Activated naive CD8-positive, alpha-beta T cell treated with anti-CD3 and anti-CD28 coated beads for 36 hours (primary cell): ENCODE results near the gene OCLN. TPM values are rescaled to one million over a fixed set of nuclear protein-coding genes. Genes with fewer than 3 reads are reported as not detected.
"Not testable (repeated sequence)": the region's sequence is repeated elsewhere in the genome, so short reads cannot be mapped to it uniquely, and the experiment has no call there.

Experiments
- DNase-seq: peaks from one replicate; pipeline ENCODE4 v3.0.0; 2021
- H3K27ac Mint-ChIP-seq: one replicate; pipeline ENCODE4 v1.8.0; 2022; ENCODE audit warnings: mild to moderate bottlenecking, moderate library complexity, mixed read lengths
- H3K27me3 Mint-ChIP-seq: one replicate; pipeline ENCODE4 v1.8.0; 2022; ENCODE audit warnings: mild to moderate bottlenecking, mixed read lengths
- H3K36me3 Mint-ChIP-seq: one replicate; pipeline ENCODE4 v1.8.0; 2021; ENCODE audit warnings: mild to moderate bottlenecking, mixed read lengths
- H3K4me1 Mint-ChIP-seq: one replicate; pipeline ENCODE4 v1.8.0; 2021; ENCODE audit warnings: mixed read lengths
- H3K4me3 Mint-ChIP-seq: one replicate; pipeline ENCODE4 v1.8.0; 2022; ENCODE audit warnings: mild to moderate bottlenecking, moderate library complexity, mixed read lengths
- H3K9me3 Mint-ChIP-seq: one replicate; pipeline ENCODE4 v1.8.0; 2022; ENCODE audit warnings: mixed read lengths
- total RNA-seq, 2 experiments: library from RNA; stranded (reverse); gene quantifications; one replicate each; pipeline ENCODE4 v1.2.3, GENCODE V29; 2021

Gene OCLN
- total RNA-seq, 2 experiments from 2014 or later: 0.40 to 0.43 TPM

DNA sequence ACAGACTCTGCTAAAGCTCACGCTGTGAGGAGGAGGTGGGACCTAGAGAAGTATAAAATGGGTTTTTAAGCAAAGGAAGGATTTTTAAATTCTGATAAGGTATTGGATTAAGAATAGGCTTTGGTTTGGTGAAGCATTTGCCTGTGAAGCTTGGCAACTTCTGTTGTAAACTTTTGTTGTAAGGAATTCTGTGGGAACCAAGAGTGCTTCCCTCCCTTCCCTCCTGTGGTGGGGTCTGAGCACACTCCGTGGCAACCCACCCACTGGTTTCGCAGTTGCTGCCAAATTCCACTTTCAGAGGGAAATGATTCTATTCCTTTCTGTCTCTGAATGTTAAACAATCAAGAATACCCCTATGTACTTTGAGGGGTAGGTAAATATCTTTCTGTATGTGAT, 38.8 kb downstream of the OCLN start:
- H3K27ac Mint-ChIP-seq: no peak overlapping the region
- H3K36me3 Mint-ChIP-seq: no peaks in the 10 kb centered on the region
- H3K27me3 Mint-ChIP-seq: peaks cover 14% of the 10 kb centered on the region
- no peaks in the 10 kb centered on the region for H3K4me1 Mint-ChIP-seq
- no peaks in the 10 kb centered on the region for H3K9me3 Mint-ChIP-seq
- no peak for DNase-seq
- H3K4me3 Mint-ChIP-seq: no peak overlapping the region

DNA sequence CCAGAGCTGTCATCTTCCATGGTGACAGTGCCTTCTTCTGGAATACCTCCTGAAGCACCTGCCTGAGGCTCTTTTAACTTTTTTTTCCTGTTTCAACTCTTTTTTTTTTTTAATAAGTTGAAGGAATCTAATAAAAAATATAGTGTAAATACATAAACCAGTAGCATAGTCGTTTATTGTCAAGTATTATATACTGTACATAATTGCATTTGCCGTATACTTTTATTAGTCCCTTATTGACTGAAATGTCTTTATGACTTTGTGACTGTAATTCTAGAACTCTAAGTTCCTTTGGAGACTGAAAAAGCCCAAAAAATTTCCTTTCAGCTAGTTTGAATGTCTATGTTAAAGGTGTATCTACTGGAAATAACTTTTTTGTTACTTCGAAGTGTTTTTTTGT, 45.3 kb downstream of the OCLN start:
- not testable (repeated sequence) for H3K4me3 Mint-ChIP-seq, H3K27me3 Mint-ChIP-seq, H3K36me3 Mint-ChIP-seq, H3K4me1 Mint-ChIP-seq, DNase-seq, H3K27ac Mint-ChIP-seq, H3K9me3 Mint-ChIP-seq

DNA sequence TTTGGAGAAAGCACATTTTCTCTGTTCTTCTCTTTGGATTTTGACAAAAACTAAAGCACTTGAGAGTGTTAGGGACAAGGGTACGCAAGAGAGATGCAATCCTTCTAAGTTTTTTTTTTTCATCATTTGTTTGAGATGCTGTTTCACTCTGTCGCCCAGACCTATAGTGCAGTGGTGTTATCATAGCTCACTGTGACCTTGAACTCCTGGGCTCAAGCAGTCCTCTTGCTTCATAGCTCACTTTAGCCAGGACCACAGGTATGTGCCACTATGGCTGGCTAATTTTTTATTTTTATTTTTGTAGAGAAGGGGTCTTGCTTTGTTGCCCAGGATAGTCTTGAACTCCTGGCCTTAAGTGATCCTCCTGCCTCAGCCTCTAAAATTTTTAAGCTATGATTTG, 46.1 kb downstream of the OCLN start:
- H3K4me1 Mint-ChIP-seq, H3K27me3 Mint-ChIP-seq, H3K36me3 Mint-ChIP-seq, DNase-seq, H3K9me3 Mint-ChIP-seq, H3K4me3 Mint-ChIP-seq, H3K27ac Mint-ChIP-seq: not testable (repeated sequence)

DNA sequence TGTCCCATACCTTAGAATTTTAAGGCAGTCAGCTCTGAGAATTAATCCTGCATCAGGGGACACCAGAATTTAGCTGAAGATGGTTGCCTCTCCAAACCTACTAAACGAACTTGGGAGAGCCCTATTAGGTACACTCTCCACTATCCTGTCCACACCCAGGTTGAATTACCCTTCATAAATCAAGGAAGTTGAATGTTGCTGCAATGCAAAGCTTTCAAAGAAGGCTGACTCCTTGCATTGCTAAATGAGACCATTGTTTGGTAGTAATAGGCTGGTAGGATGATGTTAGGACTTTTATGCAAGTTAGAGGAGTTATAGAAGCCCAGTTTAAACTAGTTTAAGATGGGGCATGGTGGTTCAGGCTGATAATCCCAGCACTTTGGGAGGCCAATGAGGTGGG, 48.8 kb downstream of the OCLN start:
- DNase-seq, H3K27ac Mint-ChIP-seq, H3K4me3 Mint-ChIP-seq, H3K4me1 Mint-ChIP-seq, H3K36me3 Mint-ChIP-seq, H3K27me3 Mint-ChIP-seq, H3K9me3 Mint-ChIP-seq: not testable (repeated sequence)

DNA sequence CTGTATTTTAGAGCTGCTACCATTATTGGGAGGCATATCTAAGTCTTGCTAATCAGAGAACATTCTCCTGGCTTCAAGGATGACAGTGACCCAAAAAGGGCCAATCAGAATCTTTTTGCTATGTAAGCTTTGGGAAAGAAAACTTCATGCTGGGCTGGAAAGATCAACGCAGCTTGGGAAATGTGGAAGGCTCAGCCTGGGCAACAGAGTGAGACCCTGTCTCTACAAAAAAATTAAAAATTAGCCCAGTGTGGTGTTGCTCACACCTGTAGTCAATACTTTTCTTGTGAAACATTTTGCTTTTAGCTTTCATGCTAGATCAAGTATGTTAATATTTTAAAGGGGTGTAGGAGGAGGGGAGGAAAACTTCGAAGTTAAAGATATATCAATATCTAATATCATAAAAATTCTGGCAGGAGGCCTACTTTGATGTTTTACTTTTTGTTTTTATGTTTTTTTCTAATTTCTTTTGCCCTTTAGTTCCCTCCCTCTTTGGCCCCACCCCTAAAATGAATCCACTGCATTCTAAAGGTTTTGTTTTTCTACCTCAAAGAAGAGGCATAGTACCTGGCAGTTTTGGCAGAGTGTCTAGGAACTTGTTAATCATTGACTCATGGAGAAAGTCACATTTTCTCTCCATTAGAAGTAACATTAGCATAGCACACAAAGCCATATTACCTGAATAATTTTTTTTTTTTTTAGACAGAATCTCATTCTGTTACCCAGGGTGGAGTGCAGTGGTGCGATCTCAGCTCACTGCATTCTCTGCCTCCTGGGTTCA, 50.4 kb downstream of the OCLN start:
- not testable (repeated sequence) for H3K27ac Mint-ChIP-seq, DNase-seq, H3K36me3 Mint-ChIP-seq, H3K9me3 Mint-ChIP-seq, H3K4me1 Mint-ChIP-seq, H3K27me3 Mint-ChIP-seq, H3K4me3 Mint-ChIP-seq

DNA sequence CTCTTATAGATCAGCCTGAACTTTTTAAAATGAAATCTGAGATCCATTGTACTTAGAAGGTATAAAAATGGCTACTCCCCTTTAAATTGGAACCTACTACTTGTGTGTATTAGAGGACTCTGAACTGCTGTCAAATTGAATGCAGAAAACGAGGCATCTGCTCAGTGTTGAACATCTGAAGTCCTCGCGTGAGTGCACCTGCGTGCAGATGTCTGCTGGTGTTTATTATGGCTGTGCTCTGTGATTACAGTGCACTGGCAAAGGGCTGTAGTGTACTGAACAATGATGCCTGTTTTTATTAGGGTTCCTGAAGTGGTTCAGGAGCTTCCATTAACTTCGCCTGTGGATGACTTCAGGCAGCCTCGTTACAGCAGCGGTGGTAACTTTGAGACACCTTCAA, 52.0 kb downstream of the OCLN start:
- H3K4me3 Mint-ChIP-seq, DNase-seq, H3K36me3 Mint-ChIP-seq, H3K27ac Mint-ChIP-seq, H3K27me3 Mint-ChIP-seq, H3K4me1 Mint-ChIP-seq, H3K9me3 Mint-ChIP-seq: not testable (repeated sequence)

DNA sequence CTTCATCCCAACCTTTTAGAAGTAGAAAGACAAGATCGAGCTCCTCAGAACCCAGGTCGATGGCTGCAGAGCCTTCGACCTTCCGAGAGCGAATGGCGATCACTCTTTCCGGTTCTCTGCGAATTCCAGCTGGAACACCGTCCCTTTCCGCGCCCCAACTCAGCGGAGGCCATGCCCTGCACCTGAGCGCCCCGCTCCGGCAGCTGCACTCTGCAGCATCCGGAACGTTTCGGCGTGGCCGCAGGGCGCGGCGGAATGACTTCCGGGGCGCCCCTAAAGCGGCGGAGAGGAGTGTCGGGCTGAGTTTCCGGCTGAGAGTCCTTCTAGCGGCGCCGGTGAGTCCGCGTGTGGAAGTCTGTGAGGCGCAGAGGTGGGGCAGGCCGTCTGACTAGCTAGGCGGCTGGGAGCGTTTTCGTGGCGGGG, 67.3 kb downstream of the OCLN start, which contains the start of gene GTF2H2C:
GTF2H2C (plus strand) TSS at position 284 of the 423 bp plus-strand sequence. CDS start 4,942 bp downstream, outside the sequence.
- not testable (repeated sequence) for H3K36me3 Mint-ChIP-seq, H3K4me1 Mint-ChIP-seq, H3K27me3 Mint-ChIP-seq, H3K9me3 Mint-ChIP-seq
- DNase-seq: peak; percentile 74
- H3K4me3 Mint-ChIP-seq: peak within 1 kb of the TSS; percentile 93
- peak within 1 kb of the TSS; percentile 89 for H3K27ac Mint-ChIP-seq

DNA sequence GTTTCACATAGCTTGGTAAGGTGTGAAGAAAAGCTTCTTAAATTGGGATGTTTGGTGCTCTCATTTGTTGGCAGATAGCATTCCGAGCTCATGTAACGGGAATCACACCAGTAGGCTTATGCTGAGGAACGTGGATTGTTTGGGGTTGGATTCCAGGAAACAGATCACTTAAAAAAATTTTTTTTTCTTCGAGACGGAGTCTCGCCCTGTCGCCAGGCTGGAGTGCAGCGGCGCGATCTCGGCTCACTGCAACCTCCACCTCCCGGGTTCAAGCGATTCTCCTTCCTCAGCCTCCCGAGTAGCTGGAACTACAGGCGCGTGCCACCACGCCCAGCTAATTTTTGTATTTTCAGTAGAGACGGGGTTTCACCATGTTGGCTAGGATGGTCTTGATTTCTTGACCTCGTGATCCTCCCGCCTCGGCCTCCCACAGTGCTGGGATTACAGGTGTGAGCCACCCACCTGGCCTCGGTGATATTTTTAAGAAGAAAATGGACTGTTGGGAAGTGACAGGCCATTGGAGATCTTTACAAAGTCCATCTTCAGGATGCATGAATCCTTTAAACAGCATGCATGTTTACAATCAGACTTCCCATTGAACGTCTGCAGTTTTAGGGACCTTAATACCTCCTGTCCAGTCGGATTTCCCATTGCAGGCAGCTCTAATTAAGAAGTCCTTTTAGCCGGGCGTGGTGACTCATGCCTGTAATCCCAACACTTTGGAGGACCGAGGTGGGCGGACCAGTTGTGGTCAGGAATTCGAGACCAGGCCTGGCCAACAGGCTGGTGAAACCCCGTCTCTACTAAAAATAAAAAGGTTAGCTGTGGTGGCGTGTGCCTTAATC, 68.2 kb downstream of the OCLN start:
- H3K36me3 Mint-ChIP-seq, H3K27ac Mint-ChIP-seq, DNase-seq, H3K27me3 Mint-ChIP-seq, H3K4me1 Mint-ChIP-seq, H3K9me3 Mint-ChIP-seq: not testable (repeated sequence)
- H3K4me3 Mint-ChIP-seq: peak overlapping the region; percentile 71

DNA sequence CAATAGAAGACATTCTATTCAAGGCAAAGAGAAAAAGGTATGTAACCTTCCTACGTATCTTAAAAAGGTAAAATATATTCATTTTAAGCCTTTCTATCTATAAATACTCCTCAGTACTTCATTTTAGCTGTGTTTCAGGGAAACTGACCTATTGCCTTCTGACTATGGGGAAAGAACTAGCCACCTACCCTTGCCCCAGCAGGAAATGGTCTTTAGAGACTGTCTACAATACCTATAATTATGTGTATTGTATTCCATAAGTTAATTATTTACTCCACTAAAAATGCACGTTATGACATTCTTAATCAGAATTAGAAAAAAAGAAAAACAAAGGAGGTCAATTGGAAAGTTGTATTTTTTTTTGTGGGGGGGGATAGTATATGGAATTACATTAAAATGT, 73.6 kb downstream of the OCLN start:
- not testable (repeated sequence) for H3K4me1 Mint-ChIP-seq, H3K36me3 Mint-ChIP-seq, H3K27me3 Mint-ChIP-seq, DNase-seq, H3K9me3 Mint-ChIP-seq, H3K27ac Mint-ChIP-seq, H3K4me3 Mint-ChIP-seq

DNA sequence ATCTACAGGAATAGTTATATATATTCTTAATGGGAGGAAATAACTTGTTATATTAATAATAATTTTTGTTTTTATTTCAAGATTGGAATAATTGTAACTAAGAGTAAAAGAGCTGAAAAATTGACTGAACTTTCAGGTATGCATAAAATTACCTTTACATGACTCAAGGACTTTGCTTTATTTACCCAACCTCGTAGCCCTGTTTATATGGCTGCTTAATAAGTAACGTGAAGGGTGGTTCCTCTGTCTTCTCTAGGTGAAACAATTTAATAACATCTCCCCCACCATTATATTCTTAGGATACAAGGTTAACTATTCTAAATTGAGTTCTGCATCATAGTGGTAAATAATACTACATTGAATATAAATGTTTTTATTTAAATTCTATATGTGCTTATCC, 75.5 kb downstream of the OCLN start:
- H3K27me3 Mint-ChIP-seq, H3K9me3 Mint-ChIP-seq, H3K36me3 Mint-ChIP-seq, H3K27ac Mint-ChIP-seq, H3K4me3 Mint-ChIP-seq, DNase-seq, H3K4me1 Mint-ChIP-seq: not testable (repeated sequence)

DNA sequence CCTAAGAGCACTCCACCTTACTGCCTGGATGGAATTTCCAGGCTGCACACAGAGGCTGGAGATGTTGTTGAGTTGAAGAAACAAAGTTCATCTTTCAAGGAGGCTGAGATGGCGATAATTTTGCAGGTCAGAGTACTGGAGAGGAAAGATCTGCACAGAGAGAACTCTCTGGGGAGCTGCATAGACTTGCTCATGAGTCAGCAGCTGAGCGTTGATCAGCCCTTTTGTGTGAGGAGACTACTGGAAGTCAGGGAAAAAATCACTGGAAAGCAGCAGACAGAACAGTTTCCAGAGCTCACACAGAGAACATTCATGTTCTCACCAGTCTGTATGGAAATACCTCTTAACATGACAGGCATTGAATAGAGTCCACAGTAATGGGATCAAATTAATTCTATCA, 90.8 kb downstream of the OCLN start:
- not testable (repeated sequence) for H3K4me1 Mint-ChIP-seq, DNase-seq, H3K9me3 Mint-ChIP-seq, H3K4me3 Mint-ChIP-seq, H3K36me3 Mint-ChIP-seq, H3K27ac Mint-ChIP-seq, H3K27me3 Mint-ChIP-seq

DNA sequence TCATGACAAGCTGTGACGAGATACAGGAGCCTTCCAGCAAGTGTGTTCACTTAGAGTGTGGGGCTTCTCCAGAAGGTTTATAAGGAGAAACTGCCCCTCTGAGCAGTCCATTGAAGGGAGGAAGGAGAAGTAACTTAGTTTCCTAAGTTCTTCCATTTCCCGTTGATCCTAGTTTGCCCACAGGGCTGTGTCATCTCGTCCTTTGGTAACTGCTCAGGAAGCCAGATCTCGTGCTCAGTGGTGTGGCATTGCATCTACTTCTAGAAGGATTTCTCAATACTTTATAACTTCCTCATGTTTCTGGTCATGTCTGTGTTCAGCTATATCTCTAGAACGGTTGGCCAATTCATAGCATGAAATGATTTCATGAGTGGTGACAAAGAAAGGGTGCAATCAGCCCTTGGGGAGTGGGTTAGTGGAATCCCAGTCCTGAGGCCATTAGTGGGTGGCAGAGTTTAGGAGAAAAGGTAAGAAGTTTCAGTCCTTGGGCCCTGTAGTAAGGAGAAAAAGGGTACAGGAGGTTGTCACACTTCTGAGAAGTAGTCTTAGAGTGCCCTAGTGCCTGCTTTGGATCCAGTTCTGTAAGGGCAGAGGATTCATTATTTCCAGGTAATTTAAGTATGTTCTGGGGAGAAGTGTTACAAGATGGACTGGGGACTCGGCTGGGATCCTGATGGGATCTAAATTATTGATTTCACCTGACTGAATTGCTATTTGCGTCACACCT, 103.7 kb downstream of the OCLN start:
- H3K36me3 Mint-ChIP-seq, H3K4me3 Mint-ChIP-seq, H3K4me1 Mint-ChIP-seq, DNase-seq, H3K27ac Mint-ChIP-seq, H3K27me3 Mint-ChIP-seq, H3K9me3 Mint-ChIP-seq: not testable (repeated sequence)

DNA sequence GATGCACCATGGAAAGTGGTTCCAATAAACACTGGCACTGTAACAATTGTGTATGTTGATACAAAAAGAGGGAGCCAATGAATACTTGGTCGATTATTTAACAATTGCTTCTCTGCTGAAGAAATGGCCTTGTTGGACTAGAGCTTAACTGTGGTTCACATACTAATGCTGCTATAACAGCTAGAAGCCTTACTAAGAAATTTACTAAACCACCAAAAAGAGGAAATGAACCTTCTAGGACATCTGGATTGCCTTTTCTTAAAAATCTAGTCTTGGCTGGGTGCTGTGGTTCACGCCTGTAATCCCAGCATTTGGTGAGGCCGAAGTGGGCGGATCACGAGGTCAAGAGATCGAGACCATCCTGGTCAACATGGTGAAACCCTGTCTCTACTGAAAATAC, 109.4 kb downstream of the OCLN start:
- not testable (repeated sequence) for H3K36me3 Mint-ChIP-seq, DNase-seq, H3K27ac Mint-ChIP-seq, H3K27me3 Mint-ChIP-seq, H3K9me3 Mint-ChIP-seq, H3K4me3 Mint-ChIP-seq, H3K4me1 Mint-ChIP-seq

DNA sequence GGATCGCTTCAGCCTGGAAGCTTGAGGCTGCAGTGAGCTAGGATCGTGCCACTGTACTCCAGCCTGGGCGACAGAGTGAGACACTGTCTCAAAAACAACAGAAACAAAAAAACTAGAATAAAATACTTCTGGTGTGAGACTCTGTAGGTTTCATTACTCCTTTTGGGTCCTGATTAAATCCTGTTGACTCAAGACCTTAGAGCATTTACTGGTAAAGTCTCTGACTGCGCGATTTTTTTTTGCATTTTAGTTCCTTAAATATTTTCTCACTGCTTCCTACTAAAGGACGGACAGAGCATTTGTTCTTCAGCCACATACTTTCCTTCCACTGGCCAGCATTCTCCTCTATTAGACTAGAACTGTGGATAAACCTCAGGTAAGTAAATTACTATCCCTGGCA, 114.2 kb downstream of the OCLN start:
- H3K4me3 Mint-ChIP-seq, H3K27ac Mint-ChIP-seq, DNase-seq, H3K27me3 Mint-ChIP-seq, H3K36me3 Mint-ChIP-seq, H3K9me3 Mint-ChIP-seq, H3K4me1 Mint-ChIP-seq: not testable (repeated sequence)
